ENCODE measurements around the gene PCTP. TPM values are rescaled to one million over a fixed set of nuclear protein-coding genes. Genes with fewer than 3 reads are reported as not detected.

PCTP gene
- total and polyA plus RNA-seq, 9 of the 15 experiments (the other 6 are each of a cell fraction or from before 2014, with no cell fraction given), result 10.9 to 62.3 (median 41.2) TPM

DNA sequence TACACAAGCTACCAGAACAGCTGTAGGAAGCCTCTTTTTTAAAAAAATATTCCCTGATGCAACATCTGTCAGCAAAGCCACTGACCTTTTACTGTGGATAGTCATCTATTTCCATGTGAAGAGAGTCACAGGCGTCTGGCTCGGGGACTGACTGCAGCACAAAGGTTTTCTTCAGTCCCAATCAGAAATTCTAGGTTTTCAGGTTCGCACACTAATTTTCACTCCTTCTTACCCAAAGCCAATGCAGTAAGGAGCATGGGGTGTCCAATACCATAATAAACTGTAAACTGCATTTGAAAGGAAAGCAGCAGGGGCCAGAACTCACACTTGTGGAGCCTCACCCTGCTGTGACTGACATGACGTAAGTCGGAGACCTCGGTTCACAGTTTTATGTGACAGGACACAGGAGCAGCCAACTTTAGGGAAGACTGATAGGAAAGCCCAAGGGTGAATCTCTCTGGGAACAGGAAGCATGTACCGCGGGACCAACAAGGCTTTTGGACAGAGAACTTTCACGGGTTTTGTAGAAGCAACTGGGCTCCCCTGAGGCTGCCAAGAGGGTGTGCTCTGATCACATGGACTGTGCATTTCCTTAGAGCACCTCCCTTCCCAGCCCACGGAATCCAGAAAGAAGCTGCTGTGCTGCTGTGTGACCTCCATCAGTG lies 19.1 kb upstream of the PCTP start (continued):
- TF ChIP-seq ELK1 (CRISPR knock-in tag; IDR thresholded peaks at IDR 0.05) (no peak), KDM5B (IDR thresholded peaks at IDR 0.05; ENCODE audit: insufficient replicate concordance, low read depth, low read length) (peak; percentile 20), EP400 (IDR thresholded peaks at IDR 0.05) (no peak), ZC3H8 (IDR thresholded peaks at IDR 0.05) (no peak), HEY1 (CRISPR knock-in tag; IDR thresholded peaks at IDR 0.05; ENCODE audit: borderline replicate concordance) (no peak), SMARCA4 (IDR thresholded peaks at IDR 0.05) (no peak), SPI1 (IDR thresholded peaks at IDR 0.05; ENCODE audit: borderline replicate concordance, low read depth, low read length) (no peak), CREB3 (tag; conservative IDR thresholded peaks at IDR 0.05; ENCODE audit: low read depth) (no peak), PBX2 (CRISPR knock-in tag; IDR thresholded peaks at IDR 0.05; ENCODE audit: low read depth) (no peak), PBX2 (tag; conservative IDR thresholded peaks at IDR 0.05; ENCODE audit: low read depth) (0 out of 2 replicates have a peak, but pooled peaks have one; percentile 15), POLR2A (conservative IDR thresholded peaks at IDR 0.05) (0 out of 2 replicates have a peak, but pooled peaks have one; percentile 24), KLF16 (IDR thresholded peaks at IDR 0.05) (no peak), NR4A1 (CRISPR knock-in tag; IDR thresholded peaks at IDR 0.05) (no peak), NR4A1 (tag; IDR thresholded peaks at IDR 0.05) (peak; percentile 74), KLF13 (tag; IDR thresholded peaks at IDR 0.05; ENCODE audit: borderline replicate concordance, low read depth) (no peak), ZBED1 (IDR thresholded peaks at IDR 0.05) (no peak), ZNF316 (IDR thresholded peaks at IDR 0.05) (no peak), ATF7 (IDR thresholded peaks at IDR 0.05) (peak; percentile 79), NR2C2 (CRISPR knock-in tag; IDR thresholded peaks at IDR 0.05) (no peak), NR2C2 (tag; IDR thresholded peaks at IDR 0.05) (peak; percentile 77), ZNF384 (IDR thresholded peaks at IDR 0.05; ENCODE audit: low read depth, low read length) (peak; percentile 67), MEIS2 (IDR thresholded peaks at IDR 0.05; ENCODE audit: partially characterized antibody) (peak; percentile 61), TRIM28 (IDR thresholded peaks at IDR 0.05) (no peak), U2AF1 (optimal IDR thresholded peaks at IDR 0.05; ENCODE audit: low read depth, low read length) (no peak), NFXL1 (CRISPR knock-in tag; IDR thresholded peaks at IDR 0.05) (no peak), CBX5 (IDR thresholded peaks at IDR 0.05; ENCODE audit: borderline replicate concordance, low read depth) (no peak), HSF4 (CRISPR knock-in tag; IDR thresholded peaks at IDR 0.05; ENCODE audit: borderline replicate concordance) (no peak), SMAD3 (CRISPR knock-in tag; conservative IDR thresholded peaks at IDR 0.05) (no peak), ZBTB7A (IDR thresholded peaks at IDR 0.05; ENCODE audit: borderline replicate concordance, control insufficient read depth, low read depth, low read length) (no peak)
